ENCODE results near the gene ZNF516. TPM values are rescaled to one million over a fixed set of nuclear protein-coding genes. Genes with fewer than 3 reads are reported as not detected.
A peak's percentile ranks its signal among the peaks of the same experiment; 100 is the strongest.

ZNF516 gene
- total and polyA plus RNA-seq, 2 of the 13 experiments (the other 11 are each of a cell fraction or from before 2014, with no cell fraction given): 16.6 to 18.7 TPM

DNA sequence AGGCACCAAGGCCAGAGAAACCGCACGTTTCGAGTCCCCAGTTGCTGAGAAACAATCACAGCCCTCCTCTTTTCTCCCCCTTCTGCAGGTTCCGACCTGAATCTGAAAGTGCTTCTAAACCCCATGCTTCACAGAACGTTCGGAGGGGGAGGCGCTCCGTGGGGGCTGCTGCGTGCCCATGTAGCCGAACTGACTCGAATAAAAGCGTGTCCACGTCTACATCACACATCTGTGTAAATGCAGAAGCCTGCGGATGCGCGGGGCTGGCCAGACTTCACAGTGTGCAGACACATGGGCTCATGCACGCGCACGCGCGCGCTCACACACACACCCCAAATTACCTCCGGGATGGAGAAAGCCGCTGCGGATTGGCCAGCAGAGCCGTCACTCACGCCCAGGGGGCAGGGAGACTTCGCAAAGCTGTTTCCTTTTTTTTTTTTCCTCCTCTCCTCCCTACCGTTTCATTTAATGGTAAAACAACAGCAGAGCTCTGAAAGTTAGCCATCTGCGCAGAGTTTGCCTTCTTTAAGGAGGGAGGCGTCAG is 2.3 kb downstream of the ZNF516 start:
- FAIRE-seq (peak; percentile 88), ATAC-seq (peak; percentile 72), DNase-seq (ENCODE audit: low spot score) (peak; percentile 95)
- Histone ChIP-seq H3K9me3 (ENCODE audit: low read length) (no peaks in the 10 kb centered on the region), H3K4me2 (ENCODE audit: low read depth, low read length) (peak overlapping the region; percentile 93), H3K27ac (ENCODE audit: extremely low read length, insufficient read depth, low read length) (peak overlapping the region; percentile 100), H3K36me3 (replicated peaks in 1 of 2; ENCODE audit: control insufficient read depth in 1 of 2, insufficient read depth in 2 of 2, low read length in 2 of 2) (no peaks in the 10 kb centered on the region), H3K9ac (ENCODE audit: insufficient read depth, low read depth, low read length) (peak overlapping the region; percentile 95), H3K4me3 (replicated peaks in 1 of 3; ENCODE audit: insufficient read depth in 1 of 3, low read depth in 2 of 3, low read length in 3 of 3) (peak overlapping the region; percentile 84 to 96 (median 84)), H2AFZ (ENCODE audit: low read length) (no peak overlapping the region), H3K27me3 (ENCODE audit: control insufficient read depth in 1 of 2, insufficient read depth in 2 of 2, low read length in 2 of 2) (no peaks in the 10 kb centered on the region; a peak in 1 of 5 replicates), H3K79me2 (ENCODE audit: insufficient read depth, low read length) (peaks cover 58% of the 10 kb centered on the region), H4K20me1 (ENCODE audit: insufficient read depth, low read length) (peaks cover 31% of the 10 kb centered on the region), H3K4me1 (ENCODE audit: insufficient read depth, low read length) (peaks cover 35% of the 10 kb centered on the region)
- BruUV-seq (replicated peaks): no TSS peak
- WGBS (ENCODE audit: low lambda C conversion rate): under 1% methylated on average over 13 of the region's 31 CpGs
- intact Hi-C loops (cut with micrococcal nuclease; ENCODE audit: unreplicated experiment): loop anchor here (2.0 to 10.0 kb wide), 3 partner anchors 16 to 88 kb away; no protein-coding TSS in a partner anchor
- in situ Hi-C loops (cut with HindIII; ENCODE audit: extremely low pct_ligation_motif_present, low pct_unique_long_range_greater_than_20kb): no loop called here
- CTCF ChIA-PET (ENCODE audit: low intra/inter-chr PET ratio, low total read pairs): no interaction called here
- POLR2A ChIA-PET: interaction anchor here (0.8 to 2.7 kb wide), 8 partner anchors 9 to 329 kb away, joined by 4 to 22 read pairs (median 8); partner anchors contain the start of gene ZNF236
- TF ChIP-seq RXRA (CRISPR knock-in tag; IDR thresholded peaks at IDR 0.05): no peak
- no peak for TF ChIP-seq ESRRA (CRISPR knock-in tag; IDR thresholded peaks at IDR 0.05; ENCODE audit: low read depth)
- TF ChIP-seq, protein P1, sequence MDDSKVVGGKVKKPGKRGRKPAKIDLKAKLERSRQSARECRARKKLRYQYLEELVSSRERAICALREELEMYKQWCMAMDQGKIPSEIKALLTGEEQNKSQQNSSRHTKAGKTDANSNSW (CRISPR knock-in tag; IDR thresholded peaks at IDR 0.05; ENCODE audit: borderline replicate concordance): no peak
- TF ChIP-seq, protein P2, sequence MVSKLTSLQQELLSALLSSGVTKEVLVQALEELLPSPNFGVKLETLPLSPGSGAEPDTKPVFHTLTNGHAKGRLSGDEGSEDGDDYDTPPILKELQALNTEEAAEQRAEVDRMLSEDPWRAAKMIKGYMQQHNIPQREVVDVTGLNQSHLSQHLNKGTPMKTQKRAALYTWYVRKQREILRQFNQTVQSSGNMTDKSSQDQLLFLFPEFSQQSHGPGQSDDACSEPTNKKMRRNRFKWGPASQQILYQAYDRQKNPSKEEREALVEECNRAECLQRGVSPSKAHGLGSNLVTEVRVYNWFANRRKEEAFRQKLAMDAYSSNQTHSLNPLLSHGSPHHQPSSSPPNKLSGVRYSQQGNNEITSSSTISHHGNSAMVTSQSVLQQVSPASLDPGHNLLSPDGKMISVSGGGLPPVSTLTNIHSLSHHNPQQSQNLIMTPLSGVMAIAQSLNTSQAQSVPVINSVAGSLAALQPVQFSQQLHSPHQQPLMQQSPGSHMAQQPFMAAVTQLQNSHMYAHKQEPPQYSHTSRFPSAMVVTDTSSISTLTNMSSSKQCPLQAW (CRISPR knock-in tag; IDR thresholded peaks at IDR 0.05): peak; percentile 56; the same call in 1 of the 2 replicates
- no peak for TF ChIP-seq ZNF383 (CRISPR knock-in tag; IDR thresholded peaks at IDR 0.05; ENCODE audit: borderline replicate concordance)
- TF ChIP-seq, protein P3, sequence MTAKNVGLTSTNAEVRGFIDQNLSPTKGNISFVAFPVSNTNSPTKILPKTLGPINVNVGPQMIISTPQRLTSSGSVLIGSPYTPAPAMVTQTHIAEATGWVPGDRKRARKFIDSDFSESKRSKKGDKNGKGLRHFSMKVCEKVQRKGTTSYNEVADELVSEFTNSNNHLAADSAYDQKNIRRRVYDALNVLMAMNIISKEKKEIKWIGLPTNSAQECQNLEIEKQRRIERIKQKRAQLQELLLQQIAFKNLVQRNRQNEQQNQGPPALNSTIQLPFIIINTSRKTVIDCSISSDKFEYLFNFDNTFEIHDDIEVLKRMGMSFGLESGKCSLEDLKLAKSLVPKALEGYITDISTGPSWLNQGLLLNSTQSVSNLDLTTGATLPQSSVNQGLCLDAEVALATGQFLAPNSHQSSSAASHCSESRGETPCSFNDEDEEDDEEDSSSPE (CRISPR knock-in tag; IDR thresholded peaks at IDR 0.05): peak; percentile 39; the same call in 1 of the 2 replicates
- peak; percentile 63 for TF ChIP-seq TAF1 (CRISPR knock-in tag; IDR thresholded peaks at IDR 0.05)
- no peak for TF ChIP-seq ZNF138 (CRISPR knock-in tag; IDR thresholded peaks at IDR 0.05; ENCODE audit: low read depth)
- TF ChIP-seq, protein P4, sequence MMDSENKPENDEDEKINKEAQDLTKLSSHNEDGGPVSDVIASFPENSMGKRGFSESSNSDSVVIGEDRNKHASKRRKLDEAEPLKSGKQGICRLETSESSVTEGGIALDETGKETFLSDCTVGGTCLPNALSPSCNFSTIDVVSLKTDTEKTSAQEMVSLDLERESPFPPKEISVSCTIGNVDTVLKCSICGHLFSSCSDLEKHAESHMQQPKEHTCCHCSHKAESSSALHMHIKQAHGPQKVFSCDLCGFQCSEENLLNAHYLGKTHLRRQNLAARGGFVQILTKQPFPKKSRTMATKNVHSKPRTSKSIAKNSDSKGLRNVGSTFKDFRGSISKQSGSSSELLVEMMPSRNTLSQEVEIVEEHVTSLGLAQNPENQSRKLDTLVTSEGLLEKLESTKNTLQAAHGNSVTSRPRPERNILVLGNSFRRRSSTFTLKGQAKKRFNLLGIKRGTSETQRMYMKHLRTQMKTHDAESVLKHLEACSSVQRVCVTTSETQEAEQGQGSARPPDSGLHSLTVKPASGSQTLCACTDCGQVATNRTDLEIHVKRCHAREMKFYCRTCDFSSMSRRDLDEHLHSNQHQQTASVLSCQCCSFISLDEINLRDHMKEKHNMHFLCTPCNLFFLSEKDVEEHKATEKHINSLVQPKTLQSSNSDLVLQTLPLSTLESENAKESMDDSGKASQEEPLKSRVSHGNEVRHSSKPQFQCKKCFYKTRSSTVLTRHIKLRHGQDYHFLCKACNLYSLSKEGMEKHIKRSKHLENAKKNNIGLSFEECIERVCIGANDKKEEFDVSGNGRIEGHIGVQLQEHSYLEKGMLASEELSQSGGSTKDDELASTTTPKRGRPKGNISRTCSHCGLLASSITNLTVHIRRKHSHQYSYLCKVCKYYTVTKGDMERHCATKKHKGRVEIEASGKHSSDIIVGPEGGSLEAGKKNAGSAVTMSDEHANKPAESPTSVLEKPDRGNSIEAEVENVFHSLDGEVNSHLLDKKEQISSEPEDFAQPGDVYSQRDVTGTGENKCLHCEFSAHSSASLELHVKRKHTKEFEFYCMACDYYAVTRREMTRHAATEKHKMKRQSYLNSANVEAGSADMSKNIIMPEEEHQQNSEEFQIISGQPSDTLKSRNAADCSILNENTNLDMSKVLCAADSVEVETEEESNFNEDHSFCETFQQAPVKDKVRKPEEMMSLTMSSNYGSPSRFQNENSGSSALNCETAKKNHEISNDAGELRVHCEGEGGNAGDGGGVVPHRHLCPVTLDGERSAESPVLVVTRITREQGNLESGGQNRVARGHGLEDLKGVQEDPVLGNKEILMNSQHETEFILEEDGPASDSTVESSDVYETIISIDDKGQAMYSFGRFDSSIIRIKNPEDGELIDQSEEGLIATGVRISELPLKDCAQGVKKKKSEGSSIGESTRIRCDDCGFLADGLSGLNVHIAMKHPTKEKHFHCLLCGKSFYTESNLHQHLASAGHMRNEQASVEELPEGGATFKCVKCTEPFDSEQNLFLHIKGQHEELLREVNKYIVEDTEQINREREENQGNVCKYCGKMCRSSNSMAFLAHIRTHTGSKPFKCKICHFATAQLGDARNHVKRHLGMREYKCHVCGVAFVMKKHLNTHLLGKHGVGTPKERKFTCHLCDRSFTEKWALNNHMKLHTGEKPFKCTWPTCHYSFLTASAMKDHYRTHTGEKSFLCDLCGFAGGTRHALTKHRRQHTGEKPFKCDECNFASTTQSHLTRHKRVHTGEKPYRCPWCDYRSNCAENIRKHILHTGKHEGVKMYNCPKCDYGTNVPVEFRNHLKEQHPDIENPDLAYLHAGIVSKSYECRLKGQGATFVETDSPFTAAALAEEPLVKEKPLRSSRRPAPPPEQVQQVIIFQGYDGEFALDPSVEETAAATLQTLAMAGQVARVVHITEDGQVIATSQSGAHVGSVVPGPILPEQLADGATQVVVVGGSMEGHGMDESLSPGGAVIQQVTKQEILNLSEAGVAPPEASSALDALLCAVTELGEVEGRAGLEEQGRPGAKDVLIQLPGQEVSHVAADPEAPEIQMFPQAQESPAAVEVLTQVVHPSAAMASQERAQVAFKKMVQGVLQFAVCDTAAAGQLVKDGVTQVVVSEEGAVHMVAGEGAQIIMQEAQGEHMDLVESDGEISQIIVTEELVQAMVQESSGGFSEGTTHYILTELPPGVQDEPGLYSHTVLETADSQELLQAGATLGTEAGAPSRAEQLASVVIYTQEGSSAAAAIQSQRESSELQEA (CRISPR knock-in tag; IDR thresholded peaks at IDR 0.05; ENCODE audit: not compliant biosample characterization): no peak
- no peak for TF ChIP-seq ZNF766 (CRISPR knock-in tag; IDR thresholded peaks at IDR 0.05; ENCODE audit: borderline replicate concordance)
- TF ChIP-seq ZSCAN20 (CRISPR knock-in tag; IDR thresholded peaks at IDR 0.05; ENCODE audit: borderline replicate concordance): no peak
- no peak for TF ChIP-seq ETV6 (CRISPR knock-in tag; conservative IDR thresholded peaks at IDR 0.05)
- no peak for TF ChIP-seq HHEX (CRISPR knock-in tag; IDR thresholded peaks at IDR 0.05)
